ENCODE results near the gene SLCO3A1.

SLCO3A1 gene

DNA sequence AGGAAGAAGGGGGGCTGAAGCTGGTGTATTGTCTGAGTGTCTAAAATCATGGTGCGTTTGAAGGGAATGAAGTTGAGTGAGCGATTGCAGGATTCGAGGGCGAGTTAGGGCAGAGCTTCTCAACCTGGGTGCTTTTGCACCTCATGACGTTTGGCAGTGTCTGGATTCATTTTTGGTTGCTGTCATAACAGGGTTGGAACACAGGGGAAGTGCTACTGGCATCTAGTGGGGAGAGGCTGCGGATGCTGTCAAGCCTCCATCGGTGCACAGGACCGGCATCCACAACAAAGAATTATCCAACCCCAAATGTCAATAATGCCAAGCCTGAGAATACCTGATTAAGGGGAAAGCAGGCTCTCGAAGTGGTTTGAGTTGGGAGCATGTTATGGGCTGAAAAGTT lies 120.0 kb downstream of the SLCO3A1 start:
- no peak for DNase-seq

GRCh38 chr15:91974321-91974720 lies 120.8 kb downstream of the SLCO3A1 start:
- no peak for DNase-seq

GRCh38 chr15:91975241-91975978 lies 121.9 kb downstream of the SLCO3A1 start:
- no peak for DNase-seq

DNA sequence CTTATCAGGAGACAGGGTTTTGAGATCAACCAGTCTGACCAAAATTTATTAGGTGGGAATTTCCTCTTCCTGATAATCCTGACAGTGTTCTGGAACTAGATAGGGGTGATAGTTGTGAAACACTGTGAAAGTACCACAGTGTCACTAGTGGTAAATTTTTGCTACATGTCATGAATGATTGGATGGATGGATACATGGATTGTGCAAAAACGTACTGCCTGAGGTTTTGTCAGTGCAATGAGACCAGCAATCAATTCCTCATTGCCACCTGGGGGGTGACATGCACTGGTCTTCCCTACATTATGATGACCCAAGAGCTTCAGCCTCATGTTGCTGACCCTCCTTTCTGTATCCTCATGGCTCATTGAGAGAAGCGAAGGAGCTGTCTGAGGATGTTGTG lies 123.5 kb downstream of the SLCO3A1 start:
- no peak for DNase-seq

GRCh38 chr15:91980502-91981267 lies 127.2 kb downstream of the SLCO3A1 start:
- DNase-seq = no peak

DNA sequence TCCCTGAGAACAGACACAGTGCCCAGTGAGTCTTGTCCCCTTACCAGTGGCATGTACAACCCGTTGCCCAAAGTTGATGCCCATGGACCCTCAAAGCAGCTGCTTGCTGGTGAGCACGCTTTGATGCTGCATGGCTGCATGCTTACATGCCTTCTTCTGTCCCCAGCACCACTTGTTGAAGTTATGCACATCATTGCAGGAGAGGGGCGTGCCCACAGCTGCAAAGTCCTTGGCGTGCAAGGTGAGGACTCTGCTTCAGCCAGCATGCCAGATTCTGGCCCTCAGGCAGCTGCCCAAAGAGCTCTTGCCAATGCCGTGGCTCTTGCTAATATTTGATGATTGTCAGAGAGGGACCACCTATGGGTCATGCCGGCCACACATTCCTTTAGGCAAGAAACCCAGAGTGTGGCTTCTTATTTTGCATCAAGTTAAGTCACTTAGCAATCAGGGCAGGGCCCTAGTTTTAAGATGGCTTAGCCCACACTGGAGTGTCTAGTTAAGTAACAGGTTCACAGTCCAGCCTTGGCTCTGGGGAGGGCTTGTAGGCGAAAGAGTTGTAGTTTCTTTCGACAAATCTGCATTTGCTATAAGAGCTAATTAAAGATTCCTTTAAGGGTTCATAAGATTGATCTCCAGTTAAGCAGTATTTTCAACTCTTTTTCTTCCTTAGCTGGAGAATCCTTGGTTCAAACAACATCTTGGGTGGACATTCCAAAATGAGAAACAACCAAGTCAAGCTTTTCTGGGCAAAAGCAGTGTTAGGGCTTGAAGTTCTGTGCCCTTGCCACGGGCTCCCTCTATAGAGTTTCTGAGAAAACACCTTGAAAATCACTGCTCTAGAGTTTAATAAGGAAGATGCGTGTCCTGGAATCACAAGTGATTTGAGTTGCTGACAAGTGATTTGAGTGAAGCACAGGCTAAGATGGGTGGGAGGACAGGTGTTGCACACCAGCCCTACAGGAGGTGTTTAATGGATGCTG lies 128.6 kb downstream of the SLCO3A1 start:
- no peak for DNase-seq

DNA sequence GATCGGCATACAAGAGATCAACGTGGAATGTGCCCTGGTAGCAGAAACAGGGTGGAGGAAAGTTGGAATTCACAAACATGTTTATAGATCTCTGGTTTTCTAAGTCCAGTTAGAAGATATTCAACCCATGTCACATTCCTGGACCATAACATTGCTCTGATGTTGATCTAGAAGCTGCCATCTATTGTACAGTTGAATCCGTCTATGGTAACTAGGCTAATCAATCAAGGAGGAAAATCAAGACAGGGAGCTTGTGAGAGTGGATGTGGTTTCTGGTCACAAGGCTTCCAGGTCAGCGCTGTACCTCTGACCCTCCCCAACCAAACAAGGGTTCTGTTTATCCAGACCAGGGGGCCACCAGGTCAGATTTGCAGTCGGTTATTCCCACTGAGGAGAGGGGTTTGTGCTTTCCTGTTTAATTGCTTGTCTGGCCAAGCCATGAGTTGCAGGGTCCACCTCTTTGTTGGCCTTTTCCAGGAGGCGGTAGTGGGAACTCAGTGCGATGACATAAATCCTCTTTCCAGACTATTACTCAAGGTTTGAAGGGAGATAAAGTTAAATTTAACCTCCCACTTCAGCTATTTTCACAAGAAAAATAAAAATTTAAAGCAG lies 130.3 kb downstream of the SLCO3A1 start:
- no peak for DNase-seq

- DNase-seq = no peak
Observed at GRCh38 chr15:91985297-91985696, 131.8 kb downstream of the SLCO3A1 start.

DNA sequence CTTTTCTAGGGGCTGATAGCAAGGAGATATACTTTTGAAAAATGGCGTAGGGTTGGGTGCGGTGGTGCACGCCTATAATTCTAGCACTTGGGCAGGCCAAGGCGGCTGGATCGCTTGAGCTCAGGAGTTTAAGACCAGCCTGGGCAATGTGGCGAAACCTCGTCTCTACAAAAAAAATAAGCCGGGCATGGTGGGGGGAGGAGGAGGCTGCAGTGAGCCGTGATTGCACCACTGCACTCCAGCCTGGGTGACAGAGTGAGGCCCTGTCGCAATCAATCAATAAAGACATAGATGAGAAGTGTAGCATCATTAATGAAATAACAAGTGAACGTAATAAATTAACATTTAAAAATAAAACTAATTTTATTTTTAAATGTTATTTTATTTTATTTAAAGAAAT lies 134.6 kb downstream of the SLCO3A1 start:
- no peak for DNase-seq

DNA sequence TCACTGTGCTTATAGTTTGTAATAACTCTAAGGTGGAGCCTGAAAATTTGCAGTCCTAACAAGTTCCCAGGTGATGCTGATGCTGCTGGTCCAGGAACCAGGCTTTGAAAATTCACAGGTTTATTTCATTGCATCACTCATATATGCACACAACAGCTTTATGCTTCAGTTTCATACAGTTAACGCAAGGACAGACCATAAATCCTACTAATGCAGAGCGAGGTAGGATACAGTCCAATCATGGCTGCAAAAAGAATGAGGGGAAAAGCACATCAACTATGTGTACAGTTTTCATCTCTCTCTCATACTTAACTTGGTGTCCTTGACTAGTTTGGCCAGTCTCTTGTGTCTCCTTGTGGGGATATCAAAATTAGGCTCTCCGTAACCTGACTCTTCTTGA lies 135.1 kb downstream of the SLCO3A1 start:
- DNase-seq = no peak

GRCh38 chr15:91989821-91990220 lies 136.3 kb downstream of the SLCO3A1 start:
- DNase-seq = no peak

GRCh38 chr15:91992945-91993344 lies 139.4 kb downstream of the SLCO3A1 start:
- no peak for DNase-seq

DNA sequence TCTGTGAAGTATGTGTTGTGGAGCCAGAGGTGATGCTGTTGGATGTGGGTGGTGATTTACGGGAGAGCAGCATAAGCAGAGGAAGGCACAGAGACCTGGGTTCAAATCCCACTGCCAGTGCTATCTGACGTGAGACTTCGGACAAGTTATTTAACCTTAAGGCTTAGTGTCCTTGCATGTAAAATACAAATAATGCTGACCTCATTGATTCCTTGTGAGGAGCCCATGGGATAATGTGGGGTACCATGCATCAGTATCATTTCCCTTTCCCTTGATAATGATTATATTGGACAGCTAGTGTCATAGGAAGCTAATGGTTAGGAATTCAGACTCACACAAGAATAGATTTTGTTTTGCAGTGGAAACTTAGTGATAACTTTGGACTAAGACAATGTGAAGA lies 141.6 kb downstream of the SLCO3A1 start:
- DNase-seq = no peak

DNA sequence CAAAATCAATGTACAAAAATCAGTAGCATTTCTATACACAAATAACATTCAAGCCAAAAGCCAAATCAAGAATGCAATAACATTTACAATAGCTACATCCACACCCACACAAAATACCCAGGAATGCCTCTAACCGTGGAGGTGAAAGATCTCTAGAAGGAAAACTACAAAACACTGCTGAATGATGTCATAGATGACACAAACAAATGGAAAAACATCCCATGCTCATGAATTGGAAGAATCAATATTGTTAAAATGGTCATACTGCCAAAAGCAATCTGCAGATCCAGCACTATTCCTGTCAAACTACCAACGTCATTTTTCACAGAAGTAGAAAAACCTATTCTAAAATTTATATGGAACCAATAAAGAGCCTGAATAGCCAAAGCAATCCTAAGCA lies 143.7 kb downstream of the SLCO3A1 start:
- no peak for DNase-seq

DNA sequence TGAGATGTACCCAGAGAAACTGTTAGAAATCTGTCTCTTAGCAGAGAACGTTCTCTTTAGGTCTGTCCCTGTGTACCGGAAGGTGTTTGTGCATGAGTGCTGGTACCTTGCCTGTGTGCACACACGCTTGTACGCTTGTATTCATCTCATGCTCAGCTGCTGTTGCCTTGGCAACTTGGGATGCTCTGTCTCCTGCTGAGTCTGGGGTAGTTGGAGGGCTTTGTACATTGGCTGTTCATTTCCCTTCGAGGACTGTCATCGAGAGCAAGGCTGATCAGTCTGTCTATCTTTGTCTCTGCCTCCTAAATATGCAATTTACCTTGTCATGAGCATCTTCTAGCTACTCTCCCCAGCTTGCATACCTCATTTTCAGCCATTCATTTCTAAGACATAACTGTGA lies 147.2 kb downstream of the SLCO3A1 start:
- peak; percentile 56 for DNase-seq

GRCh38 chr15:92001307-92001706 lies 147.8 kb downstream of the SLCO3A1 start:
- DNase-seq = peak; percentile 26

GRCh38 chr15:92002666-92003065 lies 149.2 kb downstream of the SLCO3A1 start:
- no peak for DNase-seq

GRCh38 chr15:92003515-92004067 lies 150.1 kb downstream of the SLCO3A1 start:
- DNase-seq = no peak

- DNase-seq = no peak
Observed at GRCh38 chr15:92005154-92005553, 151.6 kb downstream of the SLCO3A1 start.

DNA sequence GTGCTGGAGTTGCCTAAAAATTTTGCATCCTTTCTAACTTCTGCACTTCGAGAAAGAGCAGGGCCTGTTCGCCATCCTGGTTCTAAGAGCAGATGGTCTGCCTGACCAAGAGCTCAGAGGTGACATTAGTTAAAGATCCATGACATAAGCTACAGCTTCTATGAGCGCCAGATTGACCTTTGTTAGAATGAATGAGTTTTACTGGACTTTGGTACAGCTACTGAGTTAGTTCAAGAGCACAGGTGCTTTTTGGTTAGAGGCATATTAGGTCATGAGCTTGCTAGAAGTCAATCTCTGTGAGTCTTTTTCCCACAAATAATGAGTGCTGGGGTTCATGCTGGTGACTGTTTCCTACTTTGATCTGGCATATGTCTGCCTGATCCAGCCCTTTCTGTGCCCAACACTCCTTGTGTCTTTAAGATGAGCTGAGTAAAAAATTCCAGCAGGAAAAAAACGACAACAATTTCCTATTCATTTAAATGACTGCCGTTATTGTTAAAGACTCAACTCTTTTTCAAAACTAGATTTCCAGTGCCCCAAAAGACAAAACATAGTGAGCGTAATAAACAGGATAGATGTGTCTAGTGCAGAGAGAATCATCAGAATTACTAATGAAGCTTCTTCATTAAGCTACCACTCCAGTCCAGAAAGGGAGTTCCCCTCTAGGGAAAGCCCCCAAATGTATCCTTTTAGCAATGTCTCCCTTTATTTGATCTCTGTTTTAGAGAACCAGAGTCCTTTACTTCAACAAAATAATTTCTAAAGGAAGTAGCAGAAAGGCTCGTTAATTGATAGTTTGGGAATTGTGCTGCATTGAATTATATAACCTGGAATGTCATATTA lies 152.9 kb downstream of the SLCO3A1 start:
- no peak for DNase-seq

DNA sequence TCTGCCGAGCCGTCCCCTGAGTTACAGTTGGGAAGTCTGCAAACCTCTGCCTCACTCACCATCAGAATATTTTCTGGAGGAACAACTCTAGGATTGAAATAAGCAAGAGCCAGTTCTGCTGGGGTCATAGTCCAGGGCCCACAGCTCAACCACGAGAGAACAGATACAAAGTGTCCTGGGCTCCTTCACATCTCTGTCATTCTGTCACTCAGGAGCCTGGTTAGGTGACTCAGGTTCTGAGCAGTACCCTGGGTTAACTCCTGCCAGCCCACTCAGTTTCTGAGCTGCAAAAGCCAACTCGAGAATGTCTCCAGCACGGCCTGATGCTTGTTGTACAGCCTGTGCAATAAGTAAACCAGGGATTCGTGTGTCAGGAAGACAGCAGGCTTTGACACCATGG lies 155.7 kb downstream of the SLCO3A1 start:
- no peak for DNase-seq
